KG1 (cell line): ENCODE results near the gene C4orf50.

Experiments
- DNase-seq: peaks from one replicate; lab custom pipeline; 2025; lab: John Stamatoyannopoulos, UW

The C4orf50 gene

GRCh38 chr4:6018331-6018730 is at the start of gene C4orf50:
Gene C4orf50, minus strand, starts transcription at chr4:6018431.
- no peak for DNase-seq

- no peak for DNase-seq
Observed at GRCh38 chr4:6065934-6066590, 47.8 kb upstream of the C4orf50 start.

GRCh38 chr4:6065166-6065565 is 46.9 kb upstream of the C4orf50 start:
- DNase-seq = no peak

- no peak for DNase-seq
Observed at GRCh38 chr4:6064383-6064782, 46.2 kb upstream of the C4orf50 start.

GRCh38 chr4:6063684-6064083 is 45.5 kb upstream of the C4orf50 start:
- no peak for DNase-seq

GRCh38 chr4:6062133-6062532 is 43.9 kb upstream of the C4orf50 start:
- no peak for DNase-seq

- DNase-seq = no peak
Observed at GRCh38 chr4:6059375-6059805, 41.2 kb upstream of the C4orf50 start.

- DNase-seq = no peak
Observed at GRCh38 chr4:6058531-6059374, 40.5 kb upstream of the C4orf50 start.

GRCh38 chr4:6056976-6057766 is 38.9 kb upstream of the C4orf50 start:
- no peak for DNase-seq

GRCh38 chr4:6055436-6055835 is 37.2 kb upstream of the C4orf50 start:
- no peak for DNase-seq

- DNase-seq = no peak
Observed at GRCh38 chr4:6055030-6055429, 36.8 kb upstream of the C4orf50 start.

- DNase-seq = no peak
Observed at GRCh38 chr4:6054162-6054922, 36.1 kb upstream of the C4orf50 start.

GRCh38 chr4:6052679-6053078 is 34.4 kb upstream of the C4orf50 start:
- no peak for DNase-seq

- DNase-seq = no peak
Observed at GRCh38 chr4:6050551-6050950, 32.3 kb upstream of the C4orf50 start.

GRCh38 chr4:6049985-6050384 is 31.8 kb upstream of the C4orf50 start:
- no peak for DNase-seq

GRCh38 chr4:6049278-6049677 is 31.0 kb upstream of the C4orf50 start:
- no peak for DNase-seq

- DNase-seq = no peak
Observed at GRCh38 chr4:6048537-6048936, 30.3 kb upstream of the C4orf50 start.

- DNase-seq = no peak
Observed at GRCh38 chr4:6047130-6047673, 29.0 kb upstream of the C4orf50 start.

- no peak for DNase-seq
Observed at GRCh38 chr4:6046526-6047129, 28.4 kb upstream of the C4orf50 start.

GRCh38 chr4:6044805-6045204 is 26.6 kb upstream of the C4orf50 start:
- no peak for DNase-seq

GRCh38 chr4:6044276-6044675 is 26.0 kb upstream of the C4orf50 start:
- DNase-seq = no peak
